ENCODE data around the gene ACTG1. TPM values are rescaled to one million over a fixed set of nuclear protein-coding genes. Genes with fewer than 3 reads are reported as not detected.

ACTG1 gene
- total and polyA plus RNA-seq, 2 of the 13 experiments (the other 11 are each of a cell fraction or from before 2014, with no cell fraction given) = 973 to 1,138 TPM

GRCh38 chr17:81517009-81517338 is 4.4 kb upstream of the ACTG1 start (continued):
- TF ChIP-seq, protein P1, sequence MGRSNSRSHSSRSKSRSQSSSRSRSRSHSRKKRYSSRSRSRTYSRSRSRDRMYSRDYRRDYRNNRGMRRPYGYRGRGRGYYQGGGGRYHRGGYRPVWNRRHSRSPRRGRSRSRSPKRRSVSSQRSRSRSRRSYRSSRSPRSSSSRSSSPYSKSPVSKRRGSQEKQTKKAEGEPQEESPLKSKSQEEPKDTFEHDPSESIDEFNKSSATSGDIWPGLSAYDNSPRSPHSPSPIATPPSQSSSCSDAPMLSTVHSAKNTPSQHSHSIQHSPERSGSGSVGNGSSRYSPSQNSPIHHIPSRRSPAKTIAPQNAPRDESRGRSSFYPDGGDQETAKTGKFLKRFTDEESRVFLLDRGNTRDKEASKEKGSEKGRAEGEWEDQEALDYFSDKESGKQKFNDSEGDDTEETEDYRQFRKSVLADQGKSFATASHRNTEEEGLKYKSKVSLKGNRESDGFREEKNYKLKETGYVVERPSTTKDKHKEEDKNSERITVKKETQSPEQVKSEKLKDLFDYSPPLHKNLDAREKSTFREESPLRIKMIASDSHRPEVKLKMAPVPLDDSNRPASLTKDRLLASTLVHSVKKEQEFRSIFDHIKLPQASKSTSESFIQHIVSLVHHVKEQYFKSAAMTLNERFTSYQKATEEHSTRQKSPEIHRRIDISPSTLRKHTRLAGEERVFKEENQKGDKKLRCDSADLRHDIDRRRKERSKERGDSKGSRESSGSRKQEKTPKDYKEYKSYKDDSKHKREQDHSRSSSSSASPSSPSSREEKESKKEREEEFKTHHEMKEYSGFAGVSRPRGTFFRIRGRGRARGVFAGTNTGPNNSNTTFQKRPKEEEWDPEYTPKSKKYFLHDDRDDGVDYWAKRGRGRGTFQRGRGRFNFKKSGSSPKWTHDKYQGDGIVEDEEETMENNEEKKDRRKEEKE (IDR thresholded peaks at IDR 0.05) = no peak
- TF ChIP-seq ZNF563 (CRISPR knock-in tag; IDR thresholded peaks at IDR 0.05) = no peak

DNA sequence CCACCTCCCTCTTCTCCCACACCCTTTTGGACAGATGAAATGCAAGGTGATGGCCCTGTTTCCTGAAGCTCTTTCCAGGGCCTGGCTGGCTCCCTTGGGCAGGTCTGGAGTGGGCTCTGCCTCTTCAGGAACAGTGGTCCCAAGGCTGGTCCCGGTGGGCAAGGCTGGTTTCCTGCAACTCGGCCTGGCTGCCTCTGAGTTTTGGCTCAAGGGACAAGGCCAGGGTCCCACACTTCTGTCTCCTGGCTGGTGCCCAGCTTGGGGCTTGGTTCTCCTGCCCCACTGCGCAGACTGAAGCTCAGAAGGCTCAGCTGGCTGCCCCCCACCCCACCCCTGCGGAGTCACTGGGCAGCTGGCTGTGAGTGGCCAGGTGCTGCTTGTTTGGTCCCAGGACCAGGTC is 3.8 kb upstream of the ACTG1 start:
- TF ChIP-seq NFKBIZ (CRISPR knock-in tag; IDR thresholded peaks at IDR 0.05) (no peak), ZNF768 (CRISPR knock-in tag; IDR thresholded peaks at IDR 0.05) (0 out of 2 replicates have a peak, but pooled peaks have one; percentile 12), POLR2G (IDR thresholded peaks at IDR 0.05; ENCODE audit: low read depth, low read length) (peak; percentile 15; the same call in 1 of the 2 replicates)
- no peak for DNase-seq (ENCODE audit: low spot score)
- H2AFZ ChIP-seq (ENCODE audit: low read length) = no peak overlapping the region

More for the DNA sequence above, 3.8 kb upstream of the ACTG1 start:
- FAIRE-seq (no peak), ATAC-seq (no peak)
- in situ Hi-C loops (cut with HindIII; ENCODE audit: extremely low pct_ligation_motif_present, low pct_unique_long_range_greater_than_20kb) = no loop called here
- Histone ChIP-seq H3K27me3 (ENCODE audit: control insufficient read depth in 1 of 2, insufficient read depth in 2 of 2, low read length in 2 of 2) (peaks cover 0 to 17% of the 10 kb centered on the region in 2 experiments; a peak in 3 of 5 replicates), H3K27ac (ENCODE audit: extremely low read length, insufficient read depth, low read length) (no peak overlapping the region), H3K9ac (ENCODE audit: insufficient read depth, low read depth, low read length) (peak overlapping the region; percentile 21; the same call in 1 of the 2 replicates), H4K20me1 (ENCODE audit: insufficient read depth, low read length) (peaks cover 9% of the 10 kb centered on the region), H3K4me2 (ENCODE audit: low read depth, low read length) (peak overlapping the region; percentile 97), H3K4me3 (replicated peaks in 1 of 3; ENCODE audit: insufficient read depth in 1 of 3, low read depth in 2 of 3, low read length in 3 of 3) (peak overlapping the region in 1 of 3 experiments; percentile 18; a peak in 1 of 6 replicates), H3K9me3 (ENCODE audit: low read length) (no peaks in the 10 kb centered on the region), H3K36me3 (replicated peaks in 1 of 2; ENCODE audit: control insufficient read depth in 1 of 2, insufficient read depth in 2 of 2, low read length in 2 of 2) (peaks cover 2 to 7% of the 10 kb centered on the region in 2 experiments), H3K4me1 (ENCODE audit: insufficient read depth, low read length) (peaks cover 48% of the 10 kb centered on the region), H3K79me2 (ENCODE audit: insufficient read depth, low read length) (peaks cover 11% of the 10 kb centered on the region)
- ChIA-PET CTCF (ENCODE audit: low intra/inter-chr PET ratio, low total read pairs) (no interaction called here), POLR2A (interaction anchor here (1.2 to 1.7 kb wide), 3 partner anchors 8 to 22 kb away, joined by 3 read pairs; no protein-coding TSS in a partner anchor)
- WGBS (ENCODE audit: low lambda C conversion rate) = 65% methylated on average over 4 of the region's 4 CpGs
- no TSS peak for BruUV-seq (replicated peaks)
- intact Hi-C loops (cut with micrococcal nuclease; ENCODE audit: unreplicated experiment) = loop anchor here (10.0 kb wide), 1 partner anchor 122 kb away; the partner anchor contains the start of gene BAHCC1
